ENCODE results near the gene KIRREL1. TPM values are rescaled to one million over a fixed set of nuclear protein-coding genes. Genes with fewer than 3 reads are reported as not detected.
A peak's percentile ranks its signal among the peaks of the same experiment; 100 is the strongest.

KIRREL1 gene
- total and polyA plus RNA-seq, 2 of the 8 experiments (the other 6 are each of a cell fraction or from before 2014, with no cell fraction given): 14.2 to 39.0 TPM

GRCh38 chr1:158039380-158039779 is 45.9 kb downstream of the KIRREL1 start:
- H3K79me2 ChIP-seq (ENCODE audit: control insufficient read depth in 1 of 2, insufficient read depth in 2 of 2, low read length in 2 of 2): peaks cover 0 to 56% of the 10 kb centered on the region in 2 experiments; a peak in 3 of 4 replicates
- H2BK12ac ChIP-seq (ENCODE audit: low read depth, low read length): no peak overlapping the region
- no peak overlapping the region for H3K56ac ChIP-seq (replicated peaks; ENCODE audit: insufficient read length, low read depth, low read length)
- no peak overlapping the region for H4K5ac ChIP-seq (ENCODE audit: insufficient read length, low read depth, low read length)
- H2AK5ac ChIP-seq (ENCODE audit: low read depth, low read length): peak overlapping the region; percentile 40; the same call in 1 of the 2 replicates
- no peak overlapping the region for H4K91ac ChIP-seq (replicated peaks; ENCODE audit: insufficient read length, low read length)
- no peak overlapping the region for H3K27ac ChIP-seq (ENCODE audit: low read depth, low read length)
- FAIRE-seq: no peak
- H2BK20ac ChIP-seq (ENCODE audit: low read length): no peak overlapping the region
- no peaks in the 10 kb centered on the region for H3K36me3 ChIP-seq (ENCODE audit: control insufficient read depth in 2 of 4, insufficient read depth in 4 of 4, low read length in 3 of 4)
- no peaks in the 10 kb centered on the region; the same call in 1 of the 2 replicates for H3K23me2 ChIP-seq (ENCODE audit: low read depth, low read length)
- no peak overlapping the region for H3K23ac ChIP-seq (ENCODE audit: insufficient read length)
- no peak overlapping the region for H2BK5ac ChIP-seq (ENCODE audit: low read depth, low read length)
- H3K4me2 ChIP-seq (ENCODE audit: insufficient read depth in 1 of 2, low read depth in 2 of 2, low read length in 2 of 2): no peak overlapping the region
- no peak overlapping the region for H3K9ac ChIP-seq (replicated peaks in 1 of 4; ENCODE audit: extremely low read depth in 1 of 4, low read depth in 3 of 4, low read length in 3 of 4)
- no peak overlapping the region for H2AFZ ChIP-seq (ENCODE audit: low read length)
- WGBS, 2 experiments (ENCODE audit: extremely low coverage in 1 of 2, insufficient coverage in 1 of 2, insufficient read length in 1 of 2, insufficient replicate concordance in 2 of 2, low coverage in 1 of 2, low lambda C conversion rate in 2 of 2, missing lambda C conversion rate in 1 of 2): 76% methylated on average over 5 of the region's 5 CpGs; no CpG with 5 or more reads in 1 of the 2 experiments
- H3K79me1 ChIP-seq (ENCODE audit: low read depth, low read length): peaks cover 12% of the 10 kb centered on the region
- no peak overlapping the region for H3K18ac ChIP-seq (ENCODE audit: extremely low read depth, low read length)
- H2BK15ac ChIP-seq (ENCODE audit: low read length): no peak overlapping the region; the same call in 1 of the 2 replicates
- H3K4ac ChIP-seq (replicated peaks; ENCODE audit: insufficient read length, low read depth, low read length): no peak overlapping the region
- no peak for DNase-seq (ENCODE audit: low read depth in 1 of 2, low spot score in 2 of 2)
- no peak overlapping the region for H4K8ac ChIP-seq (ENCODE audit: extremely low read depth, insufficient read depth, low read length)
- H3K4me3 ChIP-seq (ENCODE audit: extremely low read depth in 1 of 4, insufficient read depth in 2 of 4, low read depth in 3 of 4, low read length in 4 of 4): no peak overlapping the region
- H4K20me1 ChIP-seq (replicated peaks in 1 of 2; ENCODE audit: control insufficient read depth in 1 of 2, insufficient read depth in 2 of 2, low read length in 2 of 2): peaks cover 0 to 2% of the 10 kb centered on the region in 2 experiments
- POLR2A ChIA-PET (ENCODE audit: partially characterized antibody): interaction anchor here (0.8 to 1.5 kb wide), 5 partner anchors 10 to 50 kb away, joined by 3 to 4 read pairs (median 3); no protein-coding TSS in a partner anchor
- no peaks in the 10 kb centered on the region for H3K27me3 ChIP-seq (replicated peaks in 1 of 4; ENCODE audit: control insufficient read depth in 3 of 4, extremely low read depth in 1 of 4, insufficient read depth in 3 of 4, low read length in 3 of 4)
- no peaks in the 10 kb centered on the region for H3K9me3 ChIP-seq (ENCODE audit: insufficient read depth in 2 of 2, low read depth in 1 of 2, low read length in 1 of 2)
- CTCF ChIA-PET (ENCODE audit: partially characterized antibody): interaction anchor here (1.0 to 49.0 kb wide), 12 partner anchors 13 to 85 kb away, joined by 3 to 1615 read pairs (median 7); partner anchors contain the start of gene KIRREL1
- TF ChIP-seq POLR2A (IDR thresholded peaks at IDR 0.05; ENCODE audit: control extremely low read depth in 1 of 2, low read depth in 2 of 2, low read length in 2 of 2) (no peak), SP1 (IDR thresholded peaks at IDR 0.05; ENCODE audit: low read depth, low read length) (no peak), BCL11A (IDR thresholded peaks at IDR 0.05; ENCODE audit: low read depth in 2 of 2, low read length in 2 of 2) (no peak), CHD1 (IDR thresholded peaks at IDR 0.05; ENCODE audit: low read depth, low read length) (no peak), EZH2 (IDR thresholded peaks at IDR 0.05; ENCODE audit: low read depth, low read length, severe bottlenecking) (no peak)
- H3K14ac ChIP-seq (ENCODE audit: insufficient read length): no peak overlapping the region
- peaks cover 6 to 15% (median 10%) of the 10 kb centered on the region in 4 experiments for H3K4me1 ChIP-seq (replicated peaks in 1 of 4; ENCODE audit: control insufficient read depth in 3 of 4, insufficient read depth in 4 of 4, low read length in 3 of 4)
- no peak overlapping the region for H2BK120ac ChIP-seq (replicated peaks; ENCODE audit: low read depth, low read length)
